ENCODE results near the gene MATK. TPM values are rescaled to one million over a fixed set of nuclear protein-coding genes. Genes with fewer than 3 reads are reported as not detected.

The MATK gene
- total and polyA plus RNA-seq, 7 donors: 1.8 to 7.7 (median 6.6) TPM; not detected in 4

DNA sequence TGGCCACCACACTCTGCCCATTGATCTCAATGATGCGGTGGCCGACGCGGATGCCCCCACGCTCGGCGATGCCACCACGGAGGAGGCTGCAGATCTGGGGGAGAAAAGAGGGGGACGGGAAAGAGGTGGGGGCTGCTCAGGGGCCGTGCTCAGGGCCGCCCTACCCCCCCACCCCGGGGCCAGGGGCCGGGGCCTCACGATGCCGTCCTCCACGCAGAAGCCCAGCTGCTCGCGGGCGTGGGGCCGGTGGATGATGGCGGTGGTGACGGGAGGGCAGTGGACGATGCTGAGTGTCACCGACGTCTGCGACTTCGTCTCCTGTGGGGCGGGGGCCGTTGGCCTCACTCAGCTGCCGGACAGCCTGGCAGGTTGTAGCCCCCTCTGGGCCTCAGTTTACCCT lies 34.9 kb downstream of the MATK start:
- Histone ChIP-seq H3K36me3 (peaks cover 11 to 50% (median 30%) of the 10 kb centered on the region in 4 donors), H3K9me3 (no peaks in the 10 kb centered on the region), H3K4me3 (no peak overlapping the region), H3K4me1 (no peaks in the 10 kb centered on the region), H3K27me3 (peaks cover 0 to 19% (median 0%) of the 10 kb centered on the region in 3 donors), H3K27ac (no peak overlapping the region)
- WGBS, 2 donors: 94 to 96% methylated on average over 30 of the region's 30 CpGs
- DNase-seq: no peak
- intact Hi-C loops (cut with DNase I): no loop called here
- TF ChIP-seq EP300 (IDR thresholded peaks at IDR 0.05): no peak
- TF ChIP-seq POLR2A (IDR thresholded peaks at IDR 0.05): no peak
- TF ChIP-seq POLR2AphosphoS5 (IDR thresholded peaks at IDR 0.05): no peak
- no peak for TF ChIP-seq CTCF (IDR thresholded peaks at IDR 0.05)

- no peak overlapping the region for H3K27ac ChIP-seq
Measured at GRCh38 chr19:3750211-3750610, 36.0 kb downstream of the MATK start.

GRCh38 chr19:3748965-3749364 lies 37.2 kb downstream of the MATK start:
- intact Hi-C loops (cut with DNase I): no loop called here
- H3K36me3 ChIP-seq: peaks cover 11 to 46% (median 28%) of the 10 kb centered on the region in 4 donors

More at GRCh38 chr19:3750211-3750610, 36.0 kb downstream of the MATK start:
- Histone ChIP-seq H3K9me3 (no peaks in the 10 kb centered on the region), H3K4me3 (no peak overlapping the region), H3K4me1 (no peaks in the 10 kb centered on the region), H3K27me3 (peaks cover 0 to 21% (median 0%) of the 10 kb centered on the region in 3 donors), H3K36me3 (peaks cover 11 to 50% (median 30%) of the 10 kb centered on the region in 4 donors)
- no peak for DNase-seq
- 97 to 98% methylated on average over 2 of the region's 2 CpGs for WGBS, 2 donors
- TF ChIP-seq EP300 (IDR thresholded peaks at IDR 0.05) (no peak), POLR2A (IDR thresholded peaks at IDR 0.05) (no peak), POLR2AphosphoS5 (IDR thresholded peaks at IDR 0.05) (no peak), CTCF (IDR thresholded peaks at IDR 0.05) (no peak)
- intact Hi-C loops (cut with DNase I): no loop called here

GRCh38 chr19:3746371-3747056 lies 39.7 kb downstream of the MATK start:
- H3K27ac ChIP-seq: no peak overlapping the region
- no peak overlapping the region for H3K4me3 ChIP-seq
- H3K9me3 ChIP-seq: no peaks in the 10 kb centered on the region
- no peak for DNase-seq
- no peaks in the 10 kb centered on the region for H3K4me1 ChIP-seq
- H3K36me3 ChIP-seq: peaks cover 3 to 22% (median 15%) of the 10 kb centered on the region in 4 donors
- TF ChIP-seq CTCF (IDR thresholded peaks at IDR 0.05) (no peak), POLR2AphosphoS5 (IDR thresholded peaks at IDR 0.05) (no peak), POLR2A (IDR thresholded peaks at IDR 0.05) (no peak), EP300 (IDR thresholded peaks at IDR 0.05) (no peak)
- intact Hi-C loops (cut with DNase I): no loop called here
- H3K27me3 ChIP-seq: peaks cover 0 to 21% (median 0%) of the 10 kb centered on the region in 3 donors
- WGBS, 2 donors: 77 to 89% methylated on average over 31 of the region's 31 CpGs

More at GRCh38 chr19:3748965-3749364, 37.2 kb downstream of the MATK start:
- Histone ChIP-seq H3K4me1 (no peaks in the 10 kb centered on the region), H3K4me3 (no peak overlapping the region), H3K27ac (no peak overlapping the region), H3K9me3 (no peaks in the 10 kb centered on the region), H3K27me3 (peaks cover 0 to 21% (median 0%) of the 10 kb centered on the region in 3 donors)
- WGBS, 2 donors: 40 to 74% methylated on average over 8 of the region's 8 CpGs
- no peak for DNase-seq
- TF ChIP-seq CTCF (IDR thresholded peaks at IDR 0.05) (no peak), EP300 (IDR thresholded peaks at IDR 0.05) (no peak), POLR2A (IDR thresholded peaks at IDR 0.05) (no peak), POLR2AphosphoS5 (IDR thresholded peaks at IDR 0.05) (no peak)

Data from sigmoid colon (tissue), 7 donors.